Loucy (cell line): ENCODE results near the gene RDH14.

Experiments
- H2AFZ ChIP-seq: fragments of 200-600 bp; sonication (generic); 2 replicates; pipeline ENCODE4 v1.6.0; 2016; ENCODE audit warnings: antibody characterized with exemption, mild to moderate bottlenecking, low read length, moderate library complexity
- H3F3A ChIP-seq: fragments of 200-600 bp; 2 replicates; pipeline ENCODE4 v1.6.0; 2016; ENCODE audit warnings: antibody characterized with exemption, low read depth, mild to moderate bottlenecking
- H3K27me3 ChIP-seq: fragments of 200-600 bp; sonication (generic); 2 replicates; pipeline ENCODE4 v1.6.1; 2014; ENCODE audit warnings: low read length, mild to moderate bottlenecking; ENCODE audit not compliant: insufficient read depth, poor library complexity, severe bottlenecking
- H3K36me3 ChIP-seq: fragments of 200-600 bp; sonication (generic); 2 replicates; pipeline ENCODE4 v1.6.1; 2016; ENCODE audit warnings: low read length; ENCODE audit not compliant: insufficient read depth
- H3K4me1 ChIP-seq: fragments of 200-600 bp; sonication (generic); 2 replicates; pipeline ENCODE4 v1.5.1; 2014; ENCODE audit warnings: low read length, mild to moderate bottlenecking; ENCODE audit not compliant: insufficient read depth, poor library complexity, severe bottlenecking
- H3K4me2 ChIP-seq: fragments of 200-600 bp; sonication (generic); 2 replicates; pipeline ENCODE4 v1.6.0; 2014; ENCODE audit warnings: antibody characterized with exemption, low read length, low read depth, mild to moderate bottlenecking; ENCODE audit not compliant: poor library complexity, severe bottlenecking
- H3K4me3 ChIP-seq: fragments of 200-600 bp; sonication (generic); 2 replicates; pipeline ENCODE4 v1.5.1; 2014; ENCODE audit warnings: low read length, mild to moderate bottlenecking, mixed read lengths; ENCODE audit not compliant: poor library complexity, severe bottlenecking
- H3K79me2 ChIP-seq: fragments of 200-600 bp; sonication (generic); 2 replicates; pipeline ENCODE4 v1.6.1; 2014; ENCODE audit warnings: low read length; ENCODE audit not compliant: insufficient read depth
- H3K9ac ChIP-seq: fragments of 200-600 bp; sonication (generic); 2 replicates; pipeline ENCODE4 v1.6.0; 2014; ENCODE audit warnings: mild to moderate bottlenecking, low read depth, low read length, moderate library complexity; ENCODE audit not compliant: poor library complexity, severe bottlenecking
- H3K9me2 ChIP-seq: fragments of 200-600 bp; sonication (generic); replicated peaks from 2 replicates; pipeline ENCODE4 v1.6.1; 2016; ENCODE audit warnings: low read depth, low read length, mixed read lengths
- H3K9me3 ChIP-seq: fragments of 200-600 bp; sonication (generic); 2 replicates; pipeline ENCODE4 v1.6.1; 2014; ENCODE audit warnings: mild to moderate bottlenecking, antibody characterized with exemption, low read length, low read depth; ENCODE audit not compliant: insufficient read depth
- H4K20me1 ChIP-seq: fragments of 200-600 bp; sonication (generic); 2 replicates; pipeline ENCODE4 v1.6.0; 2014; ENCODE audit warnings: antibody characterized with exemption, low read length, mild to moderate bottlenecking; ENCODE audit not compliant: insufficient read depth, poor library complexity, severe bottlenecking
- CTCF ChIP-seq: fragments of 200-600 bp; sonication (generic); conservative IDR thresholded peaks from 2 replicates; pipeline ENCODE4 v1.5.1; 2014; ENCODE audit warnings: mild to moderate bottlenecking, antibody characterized with exemption, low read length
- EZH2phosphoT487 ChIP-seq: fragments of 200-600 bp; IDR thresholded peaks from 2 replicates; pipeline ENCODE4 v1.6.1; 2018; ENCODE audit warnings: antibody characterized with exemption, mild to moderate bottlenecking, moderate library complexity, borderline replicate concordance

RDH14 gene

GRCh38 chr2:18531194-18531593, 29.3 kb downstream of the RDH14 start:
- Histone ChIP-seq H4K20me1 (no peaks in the 10 kb centered on the region), H3K36me3 (no peaks in the 10 kb centered on the region), H3K79me2 (no peaks in the 10 kb centered on the region), H3K9me2 (no peaks in the 10 kb centered on the region), H2AFZ (no peak overlapping the region), H3K27me3 (no peaks in the 10 kb centered on the region), H3F3A (no peaks in the 10 kb centered on the region), H3K9ac (no peak overlapping the region), H3K4me1 (no peaks in the 10 kb centered on the region), H3K4me2 (no peak overlapping the region), H3K9me3 (no peaks in the 10 kb centered on the region), H3K4me3 (no peak overlapping the region)
- TF ChIP-seq CTCF (no peak), EZH2phosphoT487 (no peak)

- H3K9me2 ChIP-seq: no peaks in the 10 kb centered on the region
- no peaks in the 10 kb centered on the region for H3F3A ChIP-seq
- H3K27me3 ChIP-seq: no peaks in the 10 kb centered on the region
- H3K79me2 ChIP-seq: no peaks in the 10 kb centered on the region
- H3K9ac ChIP-seq: no peak overlapping the region
- no peaks in the 10 kb centered on the region for H3K36me3 ChIP-seq
- H4K20me1 ChIP-seq: no peaks in the 10 kb centered on the region
- no peak overlapping the region for H3K4me2 ChIP-seq
- no peak overlapping the region for H2AFZ ChIP-seq
- H3K4me3 ChIP-seq: no peak overlapping the region
- no peaks in the 10 kb centered on the region for H3K4me1 ChIP-seq
- H3K9me3 ChIP-seq: no peaks in the 10 kb centered on the region
- TF ChIP-seq EZH2phosphoT487 (no peak), CTCF (no peak)
Measured at GRCh38 chr2:18527822-18528221, 32.6 kb downstream of the RDH14 start.

- Histone ChIP-seq H3K4me3 (no peak overlapping the region), H3K9ac (no peak overlapping the region), H3K27me3 (no peaks in the 10 kb centered on the region), H3F3A (no peaks in the 10 kb centered on the region), H3K36me3 (no peaks in the 10 kb centered on the region), H3K9me2 (no peaks in the 10 kb centered on the region), H3K79me2 (no peaks in the 10 kb centered on the region), H3K4me1 (no peaks in the 10 kb centered on the region), H2AFZ (no peak overlapping the region), H3K4me2 (no peak overlapping the region), H3K9me3 (no peaks in the 10 kb centered on the region), H4K20me1 (no peaks in the 10 kb centered on the region)
- TF ChIP-seq CTCF (no peak), EZH2phosphoT487 (no peak)
Measured at GRCh38 chr2:18527326-18527725, 33.1 kb downstream of the RDH14 start.
